Mesendoderm (in vitro differentiated cells): ENCODE results near the gene TYW3.

Source experiments
- DNase-seq: peaks from one replicate; pipeline ENCODE4 v3.0.0; 2013
- H2AK5ac ChIP-seq: 2 replicates; pipeline ENCODE4 v1.6.1; 2013; ENCODE audit warnings: low read length, inconsistent platforms
- H2BK120ac ChIP-seq: 2 replicates; pipeline ENCODE4 v1.6.1; 2013; ENCODE audit warnings: low read depth, mild to moderate bottlenecking, low read length, moderate library complexity, mixed read lengths
- H2BK15ac ChIP-seq: replicated peaks from 2 replicates; pipeline ENCODE4 v1.6.1; 2013; ENCODE audit warnings: low read depth, mild to moderate bottlenecking, moderate library complexity
- H2BK5ac ChIP-seq: 2 replicates; pipeline ENCODE4 v1.6.1; 2013; ENCODE audit warnings: low read length, inconsistent platforms
- H3K18ac ChIP-seq: 2 replicates; pipeline ENCODE4 v1.6.1; 2013; ENCODE audit warnings: mild to moderate bottlenecking, low read length, mixed read lengths
- H3K23ac ChIP-seq: one replicate; pipeline ENCODE4 v1.6.1; 2013; ENCODE audit warnings: low read length
- H3K27ac ChIP-seq: 2 replicates; pipeline ENCODE4 v1.5.1; 2013; ENCODE audit warnings: low read depth, mild to moderate bottlenecking, inconsistent platforms, low read length, moderate library complexity
- H3K27me3 ChIP-seq: 2 replicates; pipeline ENCODE4 v1.6.1; 2013; ENCODE audit warnings: low read length, control low read depth, mild to moderate bottlenecking, inconsistent platforms; ENCODE audit not compliant: insufficient read depth, poor library complexity
- H3K36me3 ChIP-seq: 2 replicates; pipeline ENCODE4 v1.6.1; 2013; ENCODE audit warnings: low read length, inconsistent platforms; ENCODE audit not compliant: control insufficient read depth, insufficient read depth
- H3K4ac ChIP-seq: one replicate; pipeline ENCODE4 v1.6.1; 2013; ENCODE audit warnings: low read depth, mild to moderate bottlenecking, low read length, moderate library complexity
- H3K4me1 ChIP-seq: 2 replicates; pipeline ENCODE4 v1.6.1; 2013; ENCODE audit warnings: low read depth, low read length, inconsistent platforms; ENCODE audit not compliant: control insufficient read depth
- H3K4me2 ChIP-seq: 2 replicates; pipeline ENCODE4 v1.6.1; 2013; ENCODE audit warnings: low read length
- H3K4me3 ChIP-seq: 2 replicates; pipeline ENCODE4 v1.5.1; 2013; ENCODE audit warnings: mild to moderate bottlenecking, low read length
- H3K56ac ChIP-seq: one replicate; pipeline ENCODE4 v1.6.1; 2013; ENCODE audit warnings: low read length
- H3K79me1 ChIP-seq: 2 replicates; pipeline ENCODE4 v1.6.1; 2013; ENCODE audit warnings: low read length, inconsistent platforms
- H3K79me2 ChIP-seq: 2 replicates; pipeline ENCODE4 v1.6.1; 2013; ENCODE audit warnings: mild to moderate bottlenecking, low read length; ENCODE audit not compliant: control insufficient read depth, insufficient read depth
- H3K9ac ChIP-seq: 2 replicates; pipeline ENCODE4 v1.6.1; 2013; ENCODE audit warnings: low read length, inconsistent platforms
- H4K5ac ChIP-seq: one replicate; pipeline ENCODE4 v1.6.1; 2013; ENCODE audit warnings: low read length
- H4K8ac ChIP-seq: one replicate; pipeline ENCODE4 v1.6.1; 2013; ENCODE audit warnings: low read depth, mild to moderate bottlenecking, control low read depth, low read length, moderate library complexity
- WGBS: extraction: QIAGEN DNeasy Blood & Tissue Kit; methylation state at CpG from one replicate; pipeline ENCODE4 v1.1.7; 2013; ENCODE audit warnings: low lambda C conversion rate, missing lambda C conversion rate; ENCODE audit not compliant: insufficient coverage; ENCODE audit errors: extremely low coverage; 5-methylcytosine and 5-hydroxymethylcytosine counted together

Gene TYW3

DNA sequence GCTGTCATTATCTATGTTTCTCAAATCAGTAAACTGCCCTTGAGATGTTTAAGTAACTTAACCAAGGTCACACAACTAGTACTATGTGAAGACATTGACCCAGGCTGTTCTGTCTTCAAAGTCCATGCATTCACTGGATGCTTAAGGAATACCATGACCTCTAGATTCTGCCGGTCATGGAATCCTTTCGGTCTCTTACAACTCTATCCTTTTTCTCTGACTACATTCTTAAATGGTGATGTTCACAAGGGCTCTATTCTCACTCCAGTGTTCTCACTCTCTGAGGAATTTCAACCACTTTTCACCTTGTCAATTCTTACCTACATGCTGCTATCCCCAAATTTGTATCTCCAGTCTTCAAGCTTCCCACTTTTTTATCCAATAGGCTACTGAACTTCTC lies 15.3 kb upstream of the TYW3 start:
- Histone ChIP-seq H3K4me1 (peaks cover 2% of the 10 kb centered on the region), H3K4me3 (no peak overlapping the region), H3K23ac (no peak overlapping the region), H2BK5ac (no peak overlapping the region), H2BK15ac (no peak overlapping the region), H3K27ac (no peak overlapping the region), H3K18ac (no peak overlapping the region), H3K4me2 (no peak overlapping the region), H3K27me3 (no peaks in the 10 kb centered on the region), H3K36me3 (no peaks in the 10 kb centered on the region), H3K79me1 (no peaks in the 10 kb centered on the region), H2BK120ac (no peak overlapping the region), H2AK5ac (no peak overlapping the region), H3K9ac (no peak overlapping the region), H3K56ac (no peak overlapping the region), H3K79me2 (no peaks in the 10 kb centered on the region), H4K8ac (no peak overlapping the region), H3K4ac (no peak overlapping the region), H4K5ac (no peak overlapping the region)
- DNase-seq, result peak; percentile 70
- no CpG with 5 or more reads among the region's 2 CpGs for WGBS

DNA sequence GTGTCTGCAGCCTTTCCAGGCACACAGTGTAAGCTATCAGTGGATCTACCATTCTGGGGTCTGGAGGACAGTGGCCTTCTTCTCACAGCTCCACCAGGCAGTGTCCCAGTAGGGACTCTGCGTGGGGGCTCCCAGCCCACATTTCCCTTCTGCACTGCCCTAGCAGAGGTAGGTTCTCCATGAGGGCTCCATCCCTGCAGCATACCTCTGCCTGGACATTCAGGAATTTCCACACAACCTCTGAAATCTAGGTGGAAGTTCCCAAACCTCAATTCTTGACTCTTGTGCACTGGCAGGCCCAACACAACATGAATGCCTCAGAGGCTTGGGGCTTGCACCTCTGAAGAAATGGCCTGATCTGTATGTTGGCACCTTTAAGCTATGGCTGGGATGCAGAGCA lies 6.9 kb upstream of the TYW3 start:
- Histone ChIP-seq H3K27ac (no peak overlapping the region), H3K4me2 (no peak overlapping the region), H3K4me3 (no peak overlapping the region), H3K9ac (no peak overlapping the region), H3K79me2 (no peaks in the 10 kb centered on the region), H4K8ac (no peak overlapping the region), H3K36me3 (no peaks in the 10 kb centered on the region), H2BK15ac (no peak overlapping the region), H3K4me1 (peaks cover 1% of the 10 kb centered on the region), H3K27me3 (no peaks in the 10 kb centered on the region), H2BK5ac (no peak overlapping the region), H2AK5ac (no peak overlapping the region), H3K23ac (no peak overlapping the region), H3K79me1 (no peaks in the 10 kb centered on the region), H3K18ac (no peak overlapping the region), H2BK120ac (no peak overlapping the region), H4K5ac (no peak overlapping the region), H3K56ac (no peak overlapping the region), H3K4ac (no peak overlapping the region)
- WGBS, result no CpG with 5 or more reads among the region's 1 CpG
- DNase-seq, result no peak

- DNase-seq, result no peak
Measured at GRCh38 chr1:74728736-74729135, 4.2 kb upstream of the TYW3 start.

GRCh38 chr1:74729741-74730478 lies 3.0 kb upstream of the TYW3 start:
- H3K79me1 ChIP-seq, result no peaks in the 10 kb centered on the region
- no peak overlapping the region for H3K18ac ChIP-seq
- H3K27ac ChIP-seq, result no peak overlapping the region
- H3K9ac ChIP-seq, result no peak overlapping the region
- no peaks in the 10 kb centered on the region for H3K36me3 ChIP-seq
- no peak overlapping the region for H2BK15ac ChIP-seq
- no peak overlapping the region for H3K4me3 ChIP-seq
- H4K5ac ChIP-seq, result no peak overlapping the region
- no peaks in the 10 kb centered on the region for H3K27me3 ChIP-seq
- H4K8ac ChIP-seq, result no peak overlapping the region
- peaks cover 7% of the 10 kb centered on the region for H3K79me2 ChIP-seq
- DNase-seq, result peak; percentile 89
- no peak overlapping the region for H3K56ac ChIP-seq
- 100% methylated on average over 1 of the region's 6 CpGs for WGBS
- no peak overlapping the region for H2BK5ac ChIP-seq
- no peak overlapping the region for H2BK120ac ChIP-seq
- H3K4ac ChIP-seq, result no peak overlapping the region
- H2AK5ac ChIP-seq, result no peak overlapping the region
- H3K4me1 ChIP-seq, result peaks cover 1% of the 10 kb centered on the region
- no peak overlapping the region for H3K23ac ChIP-seq
- no peak overlapping the region for H3K4me2 ChIP-seq

More at GRCh38 chr1:74728736-74729135, 4.2 kb upstream of the TYW3 start:
- no peak overlapping the region for H2BK120ac ChIP-seq
- H2BK15ac ChIP-seq, result no peak overlapping the region
- no peaks in the 10 kb centered on the region for H3K79me2 ChIP-seq
- no peaks in the 10 kb centered on the region for H3K27me3 ChIP-seq
- H2BK5ac ChIP-seq, result no peak overlapping the region
- no peak overlapping the region for H3K9ac ChIP-seq
- H3K36me3 ChIP-seq, result no peaks in the 10 kb centered on the region
- WGBS, result no CpG with 5 or more reads among the region's 3 CpGs
- H3K56ac ChIP-seq, result no peak overlapping the region
- no peak overlapping the region for H4K8ac ChIP-seq
- H3K4ac ChIP-seq, result no peak overlapping the region
- no peak overlapping the region for H3K23ac ChIP-seq
- H3K4me3 ChIP-seq, result no peak overlapping the region
- no peak overlapping the region for H4K5ac ChIP-seq
- H2AK5ac ChIP-seq, result no peak overlapping the region
- no peak overlapping the region for H3K18ac ChIP-seq
- H3K4me1 ChIP-seq, result peaks cover 1% of the 10 kb centered on the region
- no peak overlapping the region for H3K27ac ChIP-seq
- H3K79me1 ChIP-seq, result no peaks in the 10 kb centered on the region
- H3K4me2 ChIP-seq, result no peak overlapping the region

GRCh38 chr1:74731399-74732052 lies 1.4 kb upstream of the TYW3 start:
- no peak overlapping the region for H3K56ac ChIP-seq
- H3K79me2 ChIP-seq, result peaks cover 7% of the 10 kb centered on the region
- no peak overlapping the region for H3K27ac ChIP-seq
- DNase-seq, result no peak
- H3K4me1 ChIP-seq, result peaks cover 1% of the 10 kb centered on the region
- no peak overlapping the region for H4K8ac ChIP-seq
- H2BK15ac ChIP-seq, result no peak overlapping the region
- no peaks in the 10 kb centered on the region for H3K79me1 ChIP-seq
- no peak overlapping the region for H3K23ac ChIP-seq
- H2AK5ac ChIP-seq, result no peak overlapping the region
- no peak overlapping the region for H2BK120ac ChIP-seq
- H2BK5ac ChIP-seq, result no peak overlapping the region
- no peaks in the 10 kb centered on the region for H3K36me3 ChIP-seq
- H3K4ac ChIP-seq, result no peak overlapping the region
- no CpG with 5 or more reads among the region's 11 CpGs for WGBS
- H3K27me3 ChIP-seq, result no peaks in the 10 kb centered on the region
- no peak overlapping the region for H3K4me2 ChIP-seq
- no peak overlapping the region for H3K18ac ChIP-seq
- H3K9ac ChIP-seq, result no peak overlapping the region
- H4K5ac ChIP-seq, result no peak overlapping the region
- H3K4me3 ChIP-seq, result no peak overlapping the region
